ENCODE measurements around the gene CCT7.

The CCT7 gene

GRCh38 chr2:73217826-73218225, 16.3 kb upstream of the CCT7 start:
- Histone ChIP-seq H3K4me3 (ENCODE audit: low read length) (no peak overlapping the region), H3K9me3 (ENCODE audit: insufficient read depth, low read length) (no peaks in the 10 kb centered on the region), H3K4me2 (ENCODE audit: low read length) (no peak overlapping the region), H3K36me3 (replicated peaks; ENCODE audit: low read depth, low read length) (peaks cover 18% of the 10 kb centered on the region), H4K20me1 (ENCODE audit: insufficient read depth, low read length) (0 out of 2 replicates have a peak, but pooled peaks cover 7% of the 10 kb centered on the region), H3K27me3 (ENCODE audit: low read depth, low read length) (no peaks in the 10 kb centered on the region), H3K4me1 (ENCODE audit: low read length) (peaks cover 30% of the 10 kb centered on the region), H3K9ac (ENCODE audit: low read length) (no peak overlapping the region), H2AFZ (ENCODE audit: low read depth, low read length) (no peak overlapping the region), H3K27ac (ENCODE audit: low read length) (no peak overlapping the region), H3K79me2 (ENCODE audit: low read length) (peaks cover 49% of the 10 kb centered on the region)
- TF ChIP-seq, protein P1, sequence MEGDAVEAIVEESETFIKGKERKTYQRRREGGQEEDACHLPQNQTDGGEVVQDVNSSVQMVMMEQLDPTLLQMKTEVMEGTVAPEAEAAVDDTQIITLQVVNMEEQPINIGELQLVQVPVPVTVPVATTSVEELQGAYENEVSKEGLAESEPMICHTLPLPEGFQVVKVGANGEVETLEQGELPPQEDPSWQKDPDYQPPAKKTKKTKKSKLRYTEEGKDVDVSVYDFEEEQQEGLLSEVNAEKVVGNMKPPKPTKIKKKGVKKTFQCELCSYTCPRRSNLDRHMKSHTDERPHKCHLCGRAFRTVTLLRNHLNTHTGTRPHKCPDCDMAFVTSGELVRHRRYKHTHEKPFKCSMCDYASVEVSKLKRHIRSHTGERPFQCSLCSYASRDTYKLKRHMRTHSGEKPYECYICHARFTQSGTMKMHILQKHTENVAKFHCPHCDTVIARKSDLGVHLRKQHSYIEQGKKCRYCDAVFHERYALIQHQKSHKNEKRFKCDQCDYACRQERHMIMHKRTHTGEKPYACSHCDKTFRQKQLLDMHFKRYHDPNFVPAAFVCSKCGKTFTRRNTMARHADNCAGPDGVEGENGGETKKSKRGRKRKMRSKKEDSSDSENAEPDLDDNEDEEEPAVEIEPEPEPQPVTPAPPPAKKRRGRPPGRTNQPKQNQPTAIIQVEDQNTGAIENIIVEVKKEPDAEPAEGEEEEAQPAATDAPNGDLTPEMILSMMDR (IDR thresholded peaks at IDR 0.05; ENCODE audit: low read depth, low read length) = no peak
- TF ChIP-seq EZH2phosphoT487 (IDR thresholded peaks at IDR 0.05; ENCODE audit: low read depth) = no peak

- no peak overlapping the region for H3K4me3 ChIP-seq (ENCODE audit: low read length)
- 0 out of 2 replicates have a peak, but pooled peaks cover 7% of the 10 kb centered on the region for H4K20me1 ChIP-seq (ENCODE audit: insufficient read depth, low read length)
- TF ChIP-seq, protein P1 (IDR thresholded peaks at IDR 0.05; ENCODE audit: low read depth, low read length) = no peak
- no peak for TF ChIP-seq EZH2phosphoT487 (IDR thresholded peaks at IDR 0.05; ENCODE audit: low read depth)
- H3K36me3 ChIP-seq (replicated peaks; ENCODE audit: low read depth, low read length) = peaks cover 20% of the 10 kb centered on the region
- H3K27me3 ChIP-seq (ENCODE audit: low read depth, low read length) = no peaks in the 10 kb centered on the region
- H3K4me2 ChIP-seq (ENCODE audit: low read length) = no peak overlapping the region
- no peaks in the 10 kb centered on the region for H3K9me3 ChIP-seq (ENCODE audit: insufficient read depth, low read length)
- no peak overlapping the region for H3K9ac ChIP-seq (ENCODE audit: low read length)
- H2AFZ ChIP-seq (ENCODE audit: low read depth, low read length) = no peak overlapping the region
- peaks cover 49% of the 10 kb centered on the region for H3K79me2 ChIP-seq (ENCODE audit: low read length)
- no peak overlapping the region for H3K27ac ChIP-seq (ENCODE audit: low read length)
- H3K4me1 ChIP-seq (ENCODE audit: low read length) = peaks cover 25% of the 10 kb centered on the region
These were observed 15.8 kb upstream of the CCT7 start for GRCh38 chr2:73218298-73218697.

DNA sequence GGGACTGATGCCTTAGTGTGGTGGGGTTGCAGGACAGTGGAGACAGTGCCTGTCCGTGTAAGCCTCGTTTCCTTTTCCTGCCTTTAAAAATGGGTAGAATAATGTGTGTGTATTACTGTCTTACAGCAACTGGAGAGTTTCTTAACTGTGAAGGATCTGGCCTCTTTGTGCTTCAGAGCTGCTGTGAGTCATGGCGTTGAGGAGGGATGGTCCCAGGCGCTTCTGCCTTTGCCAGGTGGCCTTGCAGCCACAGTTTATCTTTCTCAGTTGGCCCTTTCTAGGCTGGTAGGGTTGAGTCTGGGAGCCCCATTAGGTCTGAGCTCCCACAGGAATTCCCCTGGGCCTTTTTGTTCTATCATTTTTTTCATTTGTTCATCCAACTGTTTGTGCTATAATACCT, 10.3 kb upstream of the CCT7 start:
- H3K36me3 ChIP-seq (replicated peaks; ENCODE audit: low read depth, low read length) = peaks cover 26% of the 10 kb centered on the region
- TF ChIP-seq EZH2phosphoT487 (IDR thresholded peaks at IDR 0.05; ENCODE audit: low read depth) = no peak
- TF ChIP-seq, protein P1 (IDR thresholded peaks at IDR 0.05; ENCODE audit: low read depth, low read length) = no peak

GRCh38 chr2:73225513-73226360, 8.4 kb upstream of the CCT7 start:
- Histone ChIP-seq H3K4me2 (ENCODE audit: low read length) (no peak overlapping the region), H3K4me3 (ENCODE audit: low read length) (no peak overlapping the region), H4K20me1 (ENCODE audit: insufficient read depth, low read length) (no peaks in the 10 kb centered on the region), H3K79me2 (ENCODE audit: low read length) (no peaks in the 10 kb centered on the region), H3K36me3 (replicated peaks; ENCODE audit: low read depth, low read length) (peaks cover 23% of the 10 kb centered on the region), H3K4me1 (ENCODE audit: low read length) (no peaks in the 10 kb centered on the region; the same call in 1 of the 2 replicates), H3K27ac (ENCODE audit: low read length) (no peak overlapping the region), H3K9me3 (ENCODE audit: insufficient read depth, low read length) (no peaks in the 10 kb centered on the region), H2AFZ (ENCODE audit: low read depth, low read length) (no peak overlapping the region), H3K27me3 (ENCODE audit: low read depth, low read length) (no peaks in the 10 kb centered on the region), H3K9ac (ENCODE audit: low read length) (no peak overlapping the region)
- TF ChIP-seq, protein P1 (IDR thresholded peaks at IDR 0.05; ENCODE audit: low read depth, low read length) = no peak
- TF ChIP-seq EZH2phosphoT487 (IDR thresholded peaks at IDR 0.05; ENCODE audit: low read depth) = no peak

More for the DNA sequence above, 10.3 kb upstream of the CCT7 start:
- H3K27me3 ChIP-seq (ENCODE audit: low read depth, low read length) = no peaks in the 10 kb centered on the region
- H3K79me2 ChIP-seq (ENCODE audit: low read length) = peaks cover 3% of the 10 kb centered on the region; the same call in 1 of the 2 replicates
- H3K27ac ChIP-seq (ENCODE audit: low read length) = no peak overlapping the region
- no peak overlapping the region for H2AFZ ChIP-seq (ENCODE audit: low read depth, low read length)
- peaks cover 13% of the 10 kb centered on the region for H3K4me1 ChIP-seq (ENCODE audit: low read length)
- no peak overlapping the region for H3K9ac ChIP-seq (ENCODE audit: low read length)
- no peaks in the 10 kb centered on the region for H3K9me3 ChIP-seq (ENCODE audit: insufficient read depth, low read length)
- H3K4me2 ChIP-seq (ENCODE audit: low read length) = no peak overlapping the region
- no peak overlapping the region for H3K4me3 ChIP-seq (ENCODE audit: low read length)
- 0 out of 2 replicates have a peak, but pooled peaks cover 7% of the 10 kb centered on the region for H4K20me1 ChIP-seq (ENCODE audit: insufficient read depth, low read length)
